ENCODE data around the gene UQCR10. TPM values are rescaled to one million over a fixed set of nuclear protein-coding genes. Genes with fewer than 3 reads are reported as not detected.

UQCR10 gene
- total RNA-seq, 4 donors from 2014 or later, result 54.3 to 78.6 (median 64.9) TPM

DNA sequence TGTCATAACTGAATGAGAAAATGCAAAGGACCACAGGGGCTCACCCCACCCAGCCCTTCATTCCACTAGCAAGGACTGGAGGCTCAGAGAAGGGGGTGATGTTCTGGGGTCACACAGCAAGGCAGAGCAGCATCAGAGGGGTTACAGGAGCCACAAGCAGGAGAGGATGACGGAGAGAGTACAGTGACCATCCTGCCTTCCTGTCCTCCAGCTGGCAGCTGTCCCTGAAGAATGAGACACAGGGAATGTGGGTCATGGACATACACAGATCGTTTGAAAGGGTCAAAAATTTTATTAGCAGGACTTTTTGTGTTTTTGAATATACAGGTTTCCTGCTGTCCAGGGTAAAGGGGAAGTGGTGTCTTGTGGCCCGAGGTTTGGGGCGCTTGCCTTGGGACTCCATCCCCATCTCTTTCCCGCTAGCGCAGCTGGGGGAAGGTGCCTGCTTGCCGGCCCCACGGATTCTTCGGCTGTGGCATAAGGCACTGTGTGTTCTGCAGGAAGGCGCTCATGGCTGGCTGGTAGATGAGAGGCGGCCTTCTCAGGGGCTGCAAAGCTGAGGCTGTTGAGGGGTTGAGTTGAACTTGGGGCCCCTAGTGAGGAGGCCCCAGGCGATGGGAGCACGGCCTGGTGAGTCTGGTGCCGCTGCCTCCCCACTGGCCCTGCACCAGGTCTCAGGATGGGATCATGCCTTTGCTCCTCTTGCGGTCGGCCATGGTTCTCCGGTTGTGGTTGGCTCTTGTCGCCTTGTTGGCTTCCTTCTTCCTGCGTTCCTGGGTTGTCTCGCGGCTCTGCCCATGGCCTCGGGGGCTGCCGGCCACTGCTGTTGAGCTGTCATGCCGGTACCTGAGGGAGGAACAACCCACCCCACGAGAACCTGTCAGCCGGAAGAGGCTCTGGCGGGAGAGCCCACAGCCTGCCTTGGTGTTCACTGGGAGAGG lies 21.4 kb downstream of the UQCR10 start:
- TF ChIP-seq POLR2A (IDR thresholded peaks at IDR 0.05), result no peak
- TF ChIP-seq POLR2AphosphoS5 (IDR thresholded peaks at IDR 0.05), result no peak
- TF ChIP-seq EP300 (IDR thresholded peaks at IDR 0.05), result no peak
- TF ChIP-seq, protein P1, sequence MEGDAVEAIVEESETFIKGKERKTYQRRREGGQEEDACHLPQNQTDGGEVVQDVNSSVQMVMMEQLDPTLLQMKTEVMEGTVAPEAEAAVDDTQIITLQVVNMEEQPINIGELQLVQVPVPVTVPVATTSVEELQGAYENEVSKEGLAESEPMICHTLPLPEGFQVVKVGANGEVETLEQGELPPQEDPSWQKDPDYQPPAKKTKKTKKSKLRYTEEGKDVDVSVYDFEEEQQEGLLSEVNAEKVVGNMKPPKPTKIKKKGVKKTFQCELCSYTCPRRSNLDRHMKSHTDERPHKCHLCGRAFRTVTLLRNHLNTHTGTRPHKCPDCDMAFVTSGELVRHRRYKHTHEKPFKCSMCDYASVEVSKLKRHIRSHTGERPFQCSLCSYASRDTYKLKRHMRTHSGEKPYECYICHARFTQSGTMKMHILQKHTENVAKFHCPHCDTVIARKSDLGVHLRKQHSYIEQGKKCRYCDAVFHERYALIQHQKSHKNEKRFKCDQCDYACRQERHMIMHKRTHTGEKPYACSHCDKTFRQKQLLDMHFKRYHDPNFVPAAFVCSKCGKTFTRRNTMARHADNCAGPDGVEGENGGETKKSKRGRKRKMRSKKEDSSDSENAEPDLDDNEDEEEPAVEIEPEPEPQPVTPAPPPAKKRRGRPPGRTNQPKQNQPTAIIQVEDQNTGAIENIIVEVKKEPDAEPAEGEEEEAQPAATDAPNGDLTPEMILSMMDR (IDR thresholded peaks at IDR 0.05), result no peak
- 68 to 77% methylated on average over 5 of the region's 27 CpGs for WGBS, 2 donors (ENCODE audit: low coverage in 1 of 2)
- H3K4me1 ChIP-seq, result peaks cover 0 to 17% (median 7%) of the 10 kb centered on the region in 3 donors
- no peaks in the 10 kb centered on the region for H3K9me3 ChIP-seq
- H3K36me3 ChIP-seq, result peaks cover 0 to 64% of the 10 kb centered on the region in 2 donors
- no peaks in the 10 kb centered on the region for H3K27me3 ChIP-seq
- H3K27ac ChIP-seq, result no peak overlapping the region
- no peak for ATAC-seq
- H3K4me3 ChIP-seq, result no peak overlapping the region

DNA sequence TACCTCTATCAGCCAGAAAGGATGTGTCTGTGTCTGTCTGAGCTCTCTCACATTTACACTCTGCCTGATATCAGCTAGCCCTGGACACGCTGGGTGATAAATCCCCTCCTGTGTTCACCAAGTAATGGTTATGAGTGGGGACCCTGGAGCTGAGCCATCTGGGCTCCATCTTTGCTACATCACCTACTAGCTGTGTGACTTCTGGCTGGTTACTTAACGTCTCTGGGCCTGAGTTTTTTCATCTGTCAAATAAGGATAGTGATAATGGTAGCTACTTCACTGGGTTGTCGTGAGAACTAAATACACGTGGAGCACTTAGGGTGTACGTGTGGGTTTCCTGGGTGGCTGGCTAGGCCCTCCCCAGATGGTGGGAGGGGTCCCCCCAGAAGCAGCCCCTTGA lies 22.9 kb downstream of the UQCR10 start:
- H3K27me3 ChIP-seq, result no peaks in the 10 kb centered on the region
- no peak overlapping the region for H3K27ac ChIP-seq
- no peak overlapping the region for H3K4me3 ChIP-seq
- no peak for ATAC-seq
- no peaks in the 10 kb centered on the region for H3K9me3 ChIP-seq
- WGBS, 2 donors (ENCODE audit: low coverage in 1 of 2), result 72 to 77% methylated on average over 2 to 4 of the region's 5 CpGs
- H3K4me1 ChIP-seq, result peaks cover 0 to 5% (median under 1%) of the 10 kb centered on the region in 3 donors
- peaks cover 0 to 79% of the 10 kb centered on the region in 2 donors for H3K36me3 ChIP-seq
- TF ChIP-seq, protein P1 (IDR thresholded peaks at IDR 0.05), result no peak
- no peak for TF ChIP-seq POLR2A (IDR thresholded peaks at IDR 0.05)
- no peak for TF ChIP-seq POLR2AphosphoS5 (IDR thresholded peaks at IDR 0.05)
- no peak for TF ChIP-seq EP300 (IDR thresholded peaks at IDR 0.05)

DNA sequence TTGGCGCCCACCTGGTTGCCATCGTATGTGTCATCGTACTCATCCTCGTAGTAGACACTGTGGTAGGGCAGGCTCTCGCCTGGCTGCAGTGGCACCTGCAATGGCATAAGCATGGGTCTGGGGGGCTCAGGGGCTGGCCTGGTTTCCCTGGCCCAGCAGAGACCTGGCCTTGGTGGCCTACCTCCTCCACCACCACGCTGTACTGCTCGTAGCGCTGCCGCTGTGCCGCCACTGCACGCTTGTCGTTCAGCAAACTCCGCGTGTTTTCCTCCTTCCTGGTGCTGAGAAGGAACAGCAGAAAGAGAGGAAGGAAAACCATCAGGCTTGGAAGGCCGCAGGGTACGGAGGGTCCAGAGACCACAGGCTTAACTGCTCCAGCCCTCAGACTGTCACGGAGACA lies 26.2 kb downstream of the UQCR10 start:
- peaks cover 0 to 100% of the 10 kb centered on the region in 2 donors for H3K36me3 ChIP-seq
- H3K27me3 ChIP-seq, result no peaks in the 10 kb centered on the region
- TF ChIP-seq POLR2AphosphoS5 (IDR thresholded peaks at IDR 0.05), result no peak
- no peak for TF ChIP-seq EP300 (IDR thresholded peaks at IDR 0.05)
- no peak for TF ChIP-seq POLR2A (IDR thresholded peaks at IDR 0.05)
- no peaks in the 10 kb centered on the region for H3K9me3 ChIP-seq
- H3K4me3 ChIP-seq, result no peak overlapping the region
- peaks cover 0 to 8% (median 1%) of the 10 kb centered on the region in 3 donors for H3K4me1 ChIP-seq
- WGBS, 2 donors (ENCODE audit: low coverage in 1 of 2), result 97% methylated on average over 8 of the region's 17 CpGs; no CpG with 5 or more reads in 1 of the 2 donors
- no peak overlapping the region for H3K27ac ChIP-seq
- ATAC-seq, result no peak

DNA sequence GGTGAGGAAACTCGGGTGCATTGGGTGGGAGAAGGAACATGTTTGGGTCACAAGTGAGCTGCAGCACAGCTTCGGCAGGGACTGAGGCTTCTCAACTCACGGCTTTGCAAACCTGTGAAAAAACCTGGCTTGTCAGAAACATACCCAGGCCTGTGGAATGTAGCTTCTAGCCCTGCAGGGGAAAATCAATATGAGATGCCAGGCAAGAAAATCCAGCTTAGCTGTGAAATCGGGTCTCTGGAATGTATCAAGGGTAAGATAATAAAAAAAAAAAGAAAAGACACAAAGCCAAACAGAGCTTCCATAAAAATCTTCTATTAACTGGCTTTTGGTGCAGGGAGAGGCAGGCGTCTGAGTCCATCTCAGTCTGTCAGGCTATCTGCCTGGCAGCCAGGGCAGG lies 28.5 kb downstream of the UQCR10 start:
- H3K9me3 ChIP-seq, result no peaks in the 10 kb centered on the region
- no peak for ATAC-seq
- TF ChIP-seq POLR2A (IDR thresholded peaks at IDR 0.05), result no peak
- TF ChIP-seq EP300 (IDR thresholded peaks at IDR 0.05), result no peak
- no peak for TF ChIP-seq POLR2AphosphoS5 (IDR thresholded peaks at IDR 0.05)
- TF ChIP-seq, protein P1 (IDR thresholded peaks at IDR 0.05), result no peak
- no peak overlapping the region for H3K27ac ChIP-seq
- no peak overlapping the region for H3K4me3 ChIP-seq
- WGBS, 2 donors (ENCODE audit: low coverage in 1 of 2), result 70 to 78% methylated on average over 4 to 5 of the region's 5 CpGs
- H3K4me1 ChIP-seq, result peaks cover 0 to 24% (median 8%) of the 10 kb centered on the region in 3 donors
- no peaks in the 10 kb centered on the region for H3K27me3 ChIP-seq
- peaks cover 0 to 100% of the 10 kb centered on the region in 2 donors for H3K36me3 ChIP-seq

DNA sequence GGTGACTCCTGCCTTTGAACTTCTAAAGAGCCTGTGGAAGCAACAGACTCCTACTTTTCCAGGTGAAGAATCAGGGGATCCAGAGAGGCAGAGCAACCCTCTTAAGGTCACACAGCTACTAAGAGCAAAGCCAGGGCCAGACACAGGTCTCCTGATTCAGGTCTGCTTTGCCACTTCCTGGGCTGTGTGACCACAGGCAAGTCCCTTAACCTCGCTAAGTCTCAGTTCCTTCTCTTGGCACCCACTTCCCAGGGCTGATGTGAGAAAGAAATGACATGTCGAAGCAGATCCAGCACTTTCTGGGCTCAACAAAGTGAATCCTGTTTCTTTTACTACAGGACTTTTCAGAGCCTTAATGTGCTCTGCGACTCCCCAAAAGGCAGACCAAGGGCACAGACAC lies 30.2 kb downstream of the UQCR10 start:
- Histone ChIP-seq H3K4me3 (no peak overlapping the region), H3K36me3 (peaks cover 0 to 100% of the 10 kb centered on the region in 2 donors), H3K9me3 (no peaks in the 10 kb centered on the region), H3K27ac (no peak overlapping the region), H3K4me1 (peaks cover 0 to 24% (median 8%) of the 10 kb centered on the region in 3 donors), H3K27me3 (no peaks in the 10 kb centered on the region)
- 74 to 90% methylated on average over 2 to 3 of the region's 3 CpGs for WGBS, 2 donors (ENCODE audit: low coverage in 1 of 2)
- no peak for ATAC-seq
- TF ChIP-seq, protein P1 (IDR thresholded peaks at IDR 0.05), result no peak
- TF ChIP-seq POLR2A (IDR thresholded peaks at IDR 0.05) (no peak), EP300 (IDR thresholded peaks at IDR 0.05) (no peak), POLR2AphosphoS5 (IDR thresholded peaks at IDR 0.05) (no peak)

Measured in gastroesophageal sphincter (tissue), 4 donors.